T-helper 2 cell treated with Interferon-gamma antibody and Interleukin-4, amounts not matched to agents 100 ng/mL and 5 ng/mL, for 36 hours (primary cell): ENCODE data around the gene DAAM2. TPM values are rescaled to one million over a fixed set of nuclear protein-coding genes. Genes with fewer than 3 reads are reported as not detected.

Experiments used
- intact Hi-C: fragments of 100-400 bp; cut with micrococcal nuclease; formaldehyde crosslinking; loops from one replicate; pipeline ENCODE4 v1.15.1; 2023
- total RNA-seq: library from RNA; stranded (reverse); gene quantifications from 2 replicates; pipeline ENCODE4 v1.2.3, GENCODE V29; 2022

DAAM2 gene
- total RNA-seq, 1 donor from 2014 or later, result not detected

GRCh38 chr6:39947611-39948068 is 155.5 kb downstream of the DAAM2 start:
- intact Hi-C loops, result no loop called here

GRCh38 chr6:39948199-39948791 is 156.1 kb downstream of the DAAM2 start:
- intact Hi-C loops, result no loop called here

- intact Hi-C loops, result no loop called here
These were observed 158.0 kb downstream of the DAAM2 start for GRCh38 chr6:39950125-39950720.

GRCh38 chr6:39951191-39951590 is 159.0 kb downstream of the DAAM2 start:
- intact Hi-C loops, result no loop called here

GRCh38 chr6:39951716-39952115 is 159.5 kb downstream of the DAAM2 start:
- intact Hi-C loops, result no loop called here

GRCh38 chr6:39952167-39952566 is 160.0 kb downstream of the DAAM2 start:
- intact Hi-C loops, result no loop called here

GRCh38 chr6:39953076-39953618 is 161.0 kb downstream of the DAAM2 start:
- intact Hi-C loops, result no loop called here

Other genes starting within 250 kb of the DAAM2 start
- gene KIF6, start 67.0 kb upstream of the DAAM2 start, total RNA-seq, result 0.09 and 0.32 TPM in 2 replicates
- gene MOCS1, start 142.1 kb downstream of the DAAM2 start, total RNA-seq, result 0.27 and 0.39 TPM in 2 replicates